NCI-H146 treated with DMSO at 0.1 percent for 48 hours (cell line): ENCODE measurements around the gene SLC51A.
A peak's percentile ranks its signal among the peaks of the same experiment; 100 is the strongest.
"Not testable (repeated sequence)": the region's sequence is repeated elsewhere in the genome, so short reads cannot be mapped to it uniquely, and the experiment has no call there.

Experiments
- DNase-seq: peaks from one replicate; lab custom pipeline; 2025; ENCODE audit not compliant: unreplicated experiment; lab: John Stamatoyannopoulos, UW

SLC51A gene

GRCh38 chr3:196193133-196193735 lies 23.1 kb upstream of the SLC51A start:
- no peak for DNase-seq

- DNase-seq = no peak
Observed at GRCh38 chr3:196193736-196194541, 22.4 kb upstream of the SLC51A start.

GRCh38 chr3:196194542-196194915 lies 21.8 kb upstream of the SLC51A start:
- no peak for DNase-seq

- DNase-seq = no peak
Observed at GRCh38 chr3:196195664-196196265, 20.6 kb upstream of the SLC51A start.

GRCh38 chr3:196197524-196197923 lies 18.8 kb upstream of the SLC51A start:
- DNase-seq = no peak

- no peak for DNase-seq
Observed at GRCh38 chr3:196198081-196198675, 18.2 kb upstream of the SLC51A start.

- no peak for DNase-seq
Observed at GRCh38 chr3:196198771-196199753, 17.3 kb upstream of the SLC51A start.

- no peak for DNase-seq
Observed at GRCh38 chr3:196202516-196202970, 13.8 kb upstream of the SLC51A start.

GRCh38 chr3:196203846-196204245 lies 12.5 kb upstream of the SLC51A start:
- DNase-seq = no peak

GRCh38 chr3:196205442-196206205 lies 10.7 kb upstream of the SLC51A start:
- DNase-seq = not testable (repeated sequence)

GRCh38 chr3:196207159-196207832 lies 9.0 kb upstream of the SLC51A start:
- peak; percentile 7 for DNase-seq

GRCh38 chr3:196207833-196208607 lies 8.3 kb upstream of the SLC51A start:
- peak; percentile 73 for DNase-seq

GRCh38 chr3:196208942-196209695 lies 7.2 kb upstream of the SLC51A start:
- DNase-seq = no peak

GRCh38 chr3:196209944-196210672 lies 6.2 kb upstream of the SLC51A start:
- not testable (repeated sequence) for DNase-seq

- no peak for DNase-seq
Observed at GRCh38 chr3:196210673-196211556, 5.4 kb upstream of the SLC51A start, which contains the start of gene ZDHHC19. TSS of gene ZDHHC19 (minus strand) at chr3:196211400. CDS start at chr3:196211315, 85 bp downstream.
